RWPE2 (cell line): ENCODE results near the gene SNX10.

Experiments
- ATAC-seq: fragments of 200-7000 bp; cut with Tn5 transposase; 3 replicates; pipeline ENCODE4 v1.9.1; 2021; ENCODE audit warnings: low read depth
- DNase-seq: peaks from one replicate; pipeline ENCODE4 v3.0.0-alpha.2; 2020; ENCODE audit warnings: low spot score
- H3K27ac ChIP-seq: fragments of 450-650 bp; 2 replicates; pipeline ENCODE4 v1.5.1; 2017; ENCODE audit warnings: mild to moderate bottlenecking; ENCODE audit not compliant: poor library complexity, severe bottlenecking
- H3K27me3 ChIP-seq: fragments of 250-450 bp; sonication (Bioruptor Pico); 2 replicates; pipeline ENCODE4 v1.5.1; 2021; ENCODE audit warnings: mild to moderate bottlenecking, moderate library complexity; ENCODE audit not compliant: insufficient read depth, poor library complexity, severe bottlenecking
- H3K36me3 ChIP-seq: fragments of 250-450 bp; sonication (Bioruptor Pico); 2 replicates; pipeline ENCODE4 v1.5.1; 2020; ENCODE audit warnings: low read depth, mild to moderate bottlenecking, moderate library complexity
- H3K4me1 ChIP-seq: fragments of 250-450 bp; sonication (Bioruptor Pico); 2 replicates; pipeline ENCODE4 v1.5.1; 2021; ENCODE audit warnings: mild to moderate bottlenecking, moderate library complexity; ENCODE audit not compliant: insufficient read depth, poor library complexity, severe bottlenecking
- H3K4me3 ChIP-seq: fragments of 250-450 bp; sonication (Bioruptor Pico); 2 replicates; pipeline ENCODE4 v1.5.1; 2021; ENCODE audit warnings: mild to moderate bottlenecking, moderate library complexity; ENCODE audit not compliant: severe bottlenecking
- H3K9me3 ChIP-seq: fragments of 250-450 bp; sonication (Bioruptor Pico); 2 replicates; pipeline ENCODE4 v1.5.1; 2021; ENCODE audit warnings: mild to moderate bottlenecking, moderate library complexity; ENCODE audit not compliant: severe bottlenecking
- CTCF ChIP-seq: fragments of 450-650 bp; IDR thresholded peaks from one replicate; pipeline ENCODE4 v1.5.1; 2017; ENCODE audit warnings: mild to moderate bottlenecking, moderate library complexity; ENCODE audit not compliant: poor library complexity, severe bottlenecking

The SNX10 gene

GRCh38 chr7:26375726-26376174 lies 84.1 kb downstream of the SNX10 start:
- no peak for TF ChIP-seq CTCF
- no peaks in the 10 kb centered on the region for H3K36me3 ChIP-seq
- H3K9me3 ChIP-seq, result no peaks in the 10 kb centered on the region
- H3K27me3 ChIP-seq, result peaks cover 50% of the 10 kb centered on the region
- H3K27ac ChIP-seq, result no peak overlapping the region
- no peak for ATAC-seq
- peak overlapping the region; percentile 27 for H3K4me3 ChIP-seq
- no peak for DNase-seq
- H3K4me1 ChIP-seq, result no peaks in the 10 kb centered on the region

DNA sequence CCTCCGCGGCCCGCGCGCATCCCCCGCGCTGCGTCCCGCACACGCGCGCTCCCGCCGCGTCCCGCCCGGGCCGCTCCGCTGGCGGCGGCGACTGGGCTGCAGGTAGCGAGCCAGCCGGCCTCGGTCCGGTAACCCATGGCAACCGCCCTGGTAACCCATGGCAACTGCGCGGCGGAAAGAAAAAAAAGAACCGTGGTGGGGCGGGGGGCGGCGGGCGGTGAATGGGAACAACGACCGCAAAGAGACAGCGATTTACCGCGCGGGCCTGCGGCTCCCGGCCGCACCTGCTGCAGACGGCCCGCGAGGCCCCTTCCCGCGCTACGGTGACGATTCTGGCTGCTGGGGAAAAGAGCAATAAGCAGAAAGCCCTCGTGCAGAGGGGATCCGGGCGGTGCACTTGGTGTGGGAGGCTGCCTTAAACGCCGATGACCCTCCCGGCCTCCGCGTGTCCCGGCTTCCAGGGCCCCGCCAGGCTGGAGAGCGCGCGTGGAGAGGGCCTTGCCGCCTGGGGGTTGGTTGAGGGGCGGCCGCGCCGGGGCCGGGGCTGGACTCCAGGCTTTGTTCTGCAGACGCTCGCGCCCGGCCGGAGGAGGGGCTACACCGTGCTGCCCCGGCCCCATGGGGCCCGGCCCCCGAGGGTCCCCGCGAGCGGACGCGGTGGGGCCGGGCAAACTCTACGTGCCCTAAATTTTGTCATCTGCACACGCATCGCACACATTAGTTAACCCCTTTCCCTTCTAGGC lies 84.7 kb downstream of the SNX10 start:
- Histone ChIP-seq H3K4me1 (no peaks in the 10 kb centered on the region), H3K9me3 (no peaks in the 10 kb centered on the region), H3K27me3 (peaks cover 50% of the 10 kb centered on the region), H3K4me3 (peak overlapping the region; percentile 27), H3K36me3 (no peaks in the 10 kb centered on the region), H3K27ac (no peak overlapping the region)
- DNase-seq, result no peak
- no peak for TF ChIP-seq CTCF
- peak; percentile 61 for ATAC-seq

GRCh38 chr7:26378016-26378415 lies 86.4 kb downstream of the SNX10 start:
- Histone ChIP-seq H3K27me3 (peaks cover 50% of the 10 kb centered on the region), H3K9me3 (no peaks in the 10 kb centered on the region), H3K27ac (no peak overlapping the region), H3K4me1 (no peaks in the 10 kb centered on the region), H3K36me3 (no peaks in the 10 kb centered on the region), H3K4me3 (no peak overlapping the region)
- DNase-seq (no peak), ATAC-seq (no peak)
- TF ChIP-seq CTCF, result no peak

- Histone ChIP-seq H3K9me3 (no peaks in the 10 kb centered on the region), H3K4me1 (no peaks in the 10 kb centered on the region), H3K27ac (no peak overlapping the region), H3K4me3 (no peak overlapping the region), H3K27me3 (peaks cover 44% of the 10 kb centered on the region), H3K36me3 (no peaks in the 10 kb centered on the region)
- no peak for TF ChIP-seq CTCF
- no peak for DNase-seq
- ATAC-seq, result no peak
Measured at GRCh38 chr7:26379711-26380110, 88.0 kb downstream of the SNX10 start.
